NCI-H2196 treated with DMSO at 0.1 percent for 48 hours (cell line): ENCODE measurements around the gene DLGAP4.

Experiments used
- DNase-seq: peaks from one replicate; lab custom pipeline; 2025; ENCODE audit not compliant: unreplicated experiment; lab: John Stamatoyannopoulos, UW

Gene DLGAP4

DNA sequence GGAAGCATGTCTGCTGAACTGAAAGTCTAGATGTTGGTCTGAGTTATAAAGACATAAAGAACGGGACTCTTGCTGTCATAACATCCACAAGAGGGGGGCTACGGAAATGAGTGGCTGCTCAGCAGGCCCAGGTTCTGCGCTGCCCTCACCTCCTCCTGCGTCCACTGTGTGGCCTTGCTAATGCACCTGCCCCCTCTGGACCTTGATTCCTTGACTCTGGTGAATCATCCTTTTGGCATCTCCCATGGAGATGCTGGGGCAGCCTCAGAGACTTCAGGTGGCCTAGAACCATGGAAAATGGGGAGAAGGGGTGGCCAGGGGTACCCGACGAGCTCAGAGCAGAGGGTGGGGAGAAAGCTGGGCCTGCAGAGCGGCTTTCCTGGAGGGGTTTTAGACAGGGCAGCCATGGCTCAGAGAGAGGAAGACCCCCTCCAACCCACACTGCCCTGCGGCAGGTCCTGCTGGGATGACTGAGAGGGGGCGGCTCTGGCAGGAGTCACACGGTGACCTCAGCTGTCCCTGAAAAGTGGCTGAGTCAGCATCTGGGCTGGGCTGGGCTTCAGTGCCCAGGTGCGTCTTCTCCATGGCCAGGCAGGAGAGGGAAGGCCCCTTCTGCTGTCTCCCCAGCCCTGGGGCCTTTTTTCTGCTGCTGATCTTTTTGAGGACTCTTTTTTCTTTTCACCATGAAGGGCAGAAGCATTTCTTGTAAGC, 46.9 kb downstream of the DLGAP4 start:
- no peak for DNase-seq

GRCh38 chr20:36353740-36354139, 47.6 kb downstream of the DLGAP4 start:
- no peak for DNase-seq

DNA sequence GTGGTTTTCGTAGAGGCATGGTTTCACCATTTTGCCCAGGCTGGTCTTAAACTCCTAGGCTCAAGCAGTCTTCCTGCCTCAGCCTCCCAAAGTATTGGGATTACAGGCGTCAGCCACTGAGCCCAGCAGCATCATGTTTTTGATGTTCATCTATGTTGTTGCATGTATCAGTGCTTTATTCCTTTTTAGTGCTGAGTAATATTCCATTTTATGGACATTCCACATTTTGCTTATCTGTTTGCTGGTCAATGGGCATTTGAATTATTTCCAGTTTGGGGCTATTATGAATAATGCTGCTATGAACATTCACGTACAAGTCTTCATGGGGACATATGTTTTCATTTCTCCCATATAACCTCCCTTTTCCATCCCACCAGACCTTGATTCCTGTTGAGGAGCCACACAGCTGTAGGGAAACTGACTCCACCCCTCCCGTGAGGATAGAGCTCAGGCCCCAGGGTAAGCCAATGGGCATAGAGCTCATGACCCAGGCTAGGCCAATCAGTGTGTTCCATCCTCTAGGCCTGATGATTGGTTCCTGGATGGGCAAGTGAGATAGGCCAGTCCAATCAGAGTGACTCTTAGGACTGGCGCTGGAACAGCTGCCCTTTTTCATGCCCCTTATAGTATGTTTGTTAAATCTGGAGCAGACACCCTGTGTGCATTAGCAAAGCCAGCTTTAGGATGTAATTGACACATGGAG, 49.5 kb downstream of the DLGAP4 start:
- no peak for DNase-seq

DNA sequence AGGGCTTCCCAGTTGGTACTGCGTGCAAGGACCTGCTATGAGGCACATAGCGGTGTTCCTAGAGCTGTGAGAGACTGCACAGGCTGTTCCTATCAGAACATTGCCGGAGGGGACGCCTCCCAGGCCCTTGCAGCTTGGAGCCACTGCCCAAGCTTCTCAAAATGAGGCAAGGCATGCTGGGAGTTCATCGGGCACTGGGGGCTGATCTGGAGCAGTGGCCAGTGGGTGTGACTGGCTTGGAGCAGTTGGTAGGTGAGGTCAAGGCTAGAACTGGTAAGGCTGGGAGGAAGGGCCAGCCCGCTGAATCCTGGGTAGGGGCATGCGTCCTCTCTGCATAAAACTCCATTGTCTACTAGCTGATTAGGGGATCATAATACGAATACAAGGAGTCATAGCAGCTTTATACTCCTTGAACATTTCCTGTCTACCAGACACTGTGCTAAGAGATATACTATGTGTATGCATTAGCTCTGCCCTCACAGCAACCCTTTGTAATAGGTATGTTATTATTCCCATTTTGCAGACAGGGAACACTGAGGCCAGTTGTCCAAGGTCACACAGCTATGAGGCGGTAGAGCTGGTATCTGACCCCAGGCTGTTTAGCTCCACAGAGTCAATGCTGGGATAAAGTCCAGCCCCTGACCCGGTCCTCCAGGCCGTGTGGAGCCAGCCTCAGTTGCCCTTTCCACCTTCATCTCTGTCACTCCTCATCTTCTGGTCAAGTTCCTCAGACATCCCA, 53.7 kb downstream of the DLGAP4 start:
- no peak for DNase-seq

DNA sequence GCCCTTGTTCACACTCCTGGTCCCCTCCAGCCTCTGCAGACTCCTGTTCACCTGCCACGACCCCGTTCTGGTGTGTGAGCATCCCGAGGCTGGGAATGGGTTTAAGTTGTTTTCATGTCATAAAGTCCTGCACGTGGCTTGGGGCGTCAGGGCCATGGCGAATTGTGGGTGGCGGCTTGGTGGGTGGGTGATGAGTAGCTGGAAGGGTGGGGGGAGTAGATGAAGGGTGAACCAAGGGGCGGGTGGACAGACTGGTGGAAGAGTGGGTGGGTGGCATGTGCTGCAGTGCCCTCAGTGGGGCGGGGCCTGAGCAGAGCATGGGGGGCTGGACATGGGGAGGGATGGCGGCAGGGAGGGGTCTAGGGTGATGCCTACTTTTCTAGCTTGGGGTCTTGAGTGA, 54.3 kb downstream of the DLGAP4 start:
- no peak for DNase-seq

GRCh38 chr20:36361406-36361805, 55.3 kb downstream of the DLGAP4 start:
- DNase-seq: no peak

GRCh38 chr20:36362261-36362660, 56.1 kb downstream of the DLGAP4 start:
- DNase-seq: no peak

DNA sequence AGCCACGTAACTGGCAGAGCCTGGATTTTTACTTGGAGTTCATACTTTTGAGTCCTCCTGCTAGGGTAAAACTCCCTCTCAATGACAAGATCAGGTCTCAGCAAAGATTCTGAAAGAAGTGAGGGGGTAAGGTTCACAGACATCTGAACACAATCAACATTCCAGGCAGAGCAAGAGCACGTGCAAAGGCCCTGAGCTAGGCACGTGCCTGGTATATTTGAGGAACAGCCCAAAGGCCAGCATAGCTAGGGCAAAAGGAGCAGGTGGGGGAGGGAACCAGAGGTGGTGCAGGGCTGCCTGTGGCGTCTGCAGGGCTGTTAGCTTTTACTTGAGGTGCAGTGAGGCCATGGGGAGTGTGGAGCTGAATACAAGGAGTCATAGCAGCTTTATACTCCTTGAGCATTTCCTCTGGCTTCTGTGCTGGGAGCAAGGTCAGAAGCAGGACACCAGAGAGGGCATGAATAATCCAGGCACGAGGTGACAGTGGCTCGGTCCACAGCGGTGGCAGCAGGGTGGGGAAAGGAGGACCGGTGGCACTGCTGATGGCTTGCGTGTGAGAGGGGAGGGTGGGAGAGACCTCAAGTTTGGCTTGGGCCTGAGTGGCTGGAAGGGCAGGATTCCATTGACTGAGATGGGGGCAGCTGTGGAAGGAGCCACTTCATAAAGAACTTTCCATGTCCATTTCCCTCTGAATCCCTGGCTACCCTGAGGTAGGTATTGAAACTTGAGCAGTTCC, 57.0 kb downstream of the DLGAP4 start:
- DNase-seq: no peak

- DNase-seq: no peak
These were observed 58.4 kb downstream of the DLGAP4 start for GRCh38 chr20:36364506-36364905.

GRCh38 chr20:36366623-36367369, 60.7 kb downstream of the DLGAP4 start:
- DNase-seq: no peak

DNA sequence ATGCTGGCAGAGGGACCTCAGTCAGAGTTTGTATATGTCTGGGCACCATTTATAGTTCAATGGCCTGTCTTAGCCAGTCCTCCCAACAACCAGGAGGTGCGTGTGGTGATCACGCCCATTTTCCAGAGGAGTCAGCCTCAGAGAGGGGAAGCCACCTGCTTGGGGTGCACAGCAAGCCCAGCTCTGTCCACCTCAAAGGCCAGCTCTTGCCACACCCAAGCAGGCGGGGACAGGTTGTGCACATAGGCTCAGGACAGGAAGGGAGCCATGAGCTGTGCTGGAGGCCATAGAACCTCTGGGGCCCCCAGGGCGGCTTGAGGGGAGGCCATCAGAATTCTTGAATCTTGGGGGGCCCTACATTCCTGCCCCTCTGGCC, 61.2 kb downstream of the DLGAP4 start:
- DNase-seq: no peak

DNA sequence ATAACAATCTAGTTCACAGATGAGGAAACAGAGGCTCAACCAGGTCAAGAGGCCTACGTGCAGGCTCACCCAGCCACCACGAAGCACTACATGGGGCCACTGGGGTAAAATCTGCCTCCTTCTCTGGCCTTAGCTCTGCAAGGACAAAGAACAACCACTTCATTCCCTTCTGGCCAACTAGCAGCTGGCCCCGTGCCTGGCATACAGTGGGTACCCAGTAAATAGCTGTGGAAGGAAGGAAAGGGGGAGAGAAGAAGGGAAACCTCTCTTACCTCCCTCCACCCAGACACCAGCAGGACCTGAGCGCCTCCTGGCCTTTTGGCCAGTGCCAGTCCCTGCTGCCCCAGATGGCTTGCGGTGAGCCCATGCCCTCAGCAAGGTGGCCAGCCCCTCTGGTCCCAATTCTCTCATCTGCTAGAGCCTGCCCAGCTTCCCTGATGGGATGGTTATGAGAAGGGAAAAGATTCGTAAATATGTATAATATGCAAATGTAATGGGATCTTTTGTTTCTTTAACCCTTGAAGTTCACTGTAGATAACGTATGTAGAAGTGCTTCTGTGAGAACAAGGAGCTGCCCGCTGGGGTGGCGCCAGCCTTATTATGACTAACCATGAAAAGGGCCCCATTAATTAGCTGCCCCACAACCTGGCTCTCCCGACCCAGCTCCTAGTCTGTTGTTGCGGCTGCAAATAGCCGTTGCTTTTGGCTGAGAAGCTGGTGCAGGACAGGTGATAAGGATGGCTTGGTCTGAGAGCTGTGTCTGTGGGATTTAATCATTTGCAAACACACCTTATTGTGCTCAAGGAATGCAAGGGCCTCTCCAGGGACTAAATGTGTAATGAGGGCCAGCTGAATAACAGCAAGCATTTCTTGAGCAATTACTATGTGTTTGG, 62.0 kb downstream of the DLGAP4 start:
- no peak for DNase-seq

DNA sequence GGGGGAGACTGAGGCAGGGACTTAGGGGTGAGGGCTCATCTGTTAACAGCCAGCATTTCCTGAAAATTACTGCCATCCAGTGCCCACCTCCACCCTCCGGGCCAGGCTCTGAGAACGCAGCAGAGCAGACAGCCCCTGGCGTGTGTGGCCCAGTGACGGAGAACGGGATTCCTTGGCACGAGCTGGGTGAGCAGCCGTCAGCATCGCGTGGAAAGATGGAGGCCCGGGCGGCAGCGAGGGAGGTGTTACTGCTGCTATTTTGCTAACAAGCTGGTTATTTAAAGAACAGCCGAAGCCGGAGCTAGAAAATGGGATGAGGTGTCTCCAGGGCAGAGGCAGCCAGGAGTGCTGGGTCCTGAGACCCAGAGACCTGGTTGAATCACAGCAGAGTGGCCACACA, 62.7 kb downstream of the DLGAP4 start:
- DNase-seq: no peak

GRCh38 chr20:36369739-36370138, 63.6 kb downstream of the DLGAP4 start:
- no peak for DNase-seq

GRCh38 chr20:36370991-36371790, 65.1 kb downstream of the DLGAP4 start:
- DNase-seq: no peak

DNA sequence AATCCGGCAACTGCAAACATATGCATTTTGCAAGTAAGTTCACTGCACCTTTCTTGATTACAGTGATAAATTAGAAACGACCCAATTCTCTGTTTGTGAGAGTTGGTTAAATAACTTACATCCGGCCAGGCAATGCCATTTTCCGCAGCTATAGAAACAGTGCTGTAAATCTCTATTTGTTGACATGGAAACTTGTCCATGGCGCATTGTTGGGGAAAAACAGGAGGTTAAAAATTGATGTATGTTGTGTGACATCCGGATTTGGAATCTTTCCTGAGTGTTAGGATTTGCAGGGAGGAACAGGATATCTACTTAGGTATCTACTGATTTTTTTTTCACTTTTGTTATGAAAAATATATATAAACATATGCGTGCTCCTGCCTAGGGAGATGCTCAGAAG, 66.5 kb downstream of the DLGAP4 start:
- DNase-seq: no peak

DNA sequence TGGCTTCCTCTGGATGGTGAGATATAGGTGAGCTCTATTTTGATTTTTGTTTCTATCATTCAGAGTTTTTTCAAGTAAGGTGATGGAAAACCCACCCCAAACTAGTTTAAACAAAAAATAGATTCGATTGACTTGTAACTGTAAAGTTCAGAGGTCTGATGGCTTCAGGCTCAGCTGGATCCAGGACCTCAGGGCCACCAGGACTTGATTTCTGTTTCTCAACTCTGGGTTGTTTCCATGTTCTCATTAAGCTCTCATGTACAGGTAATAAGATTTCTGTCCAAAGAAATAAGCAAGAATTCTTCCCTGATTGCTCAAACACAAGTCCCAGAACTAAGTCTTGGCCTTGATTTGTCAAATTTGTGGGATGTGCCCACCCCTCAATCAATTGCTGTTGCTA, 67.0 kb downstream of the DLGAP4 start:
- DNase-seq: no peak

- no peak for DNase-seq
These were observed 68.9 kb downstream of the DLGAP4 start for GRCh38 chr20:36374995-36375394.
